CD4-positive, alpha-beta T cell treated with Interleukin-2 at 100 ng/mL for 4 hours (primary cell): ENCODE results near the gene WDR55.
"Not testable (repeated sequence)": the region's sequence is repeated elsewhere in the genome, so short reads cannot be mapped to it uniquely, and the experiment has no call there.

Source experiments
- DNase-seq: peaks from one replicate; pipeline ENCODE4 v3.0.0-alpha.2; 2020; ENCODE audit warnings: low spot score

The WDR55 gene, protein sequence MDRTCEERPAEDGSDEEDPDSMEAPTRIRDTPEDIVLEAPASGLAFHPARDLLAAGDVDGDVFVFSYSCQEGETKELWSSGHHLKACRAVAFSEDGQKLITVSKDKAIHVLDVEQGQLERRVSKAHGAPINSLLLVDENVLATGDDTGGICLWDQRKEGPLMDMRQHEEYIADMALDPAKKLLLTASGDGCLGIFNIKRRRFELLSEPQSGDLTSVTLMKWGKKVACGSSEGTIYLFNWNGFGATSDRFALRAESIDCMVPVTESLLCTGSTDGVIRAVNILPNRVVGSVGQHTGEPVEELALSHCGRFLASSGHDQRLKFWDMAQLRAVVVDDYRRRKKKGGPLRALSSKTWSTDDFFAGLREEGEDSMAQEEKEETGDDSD

DNA sequence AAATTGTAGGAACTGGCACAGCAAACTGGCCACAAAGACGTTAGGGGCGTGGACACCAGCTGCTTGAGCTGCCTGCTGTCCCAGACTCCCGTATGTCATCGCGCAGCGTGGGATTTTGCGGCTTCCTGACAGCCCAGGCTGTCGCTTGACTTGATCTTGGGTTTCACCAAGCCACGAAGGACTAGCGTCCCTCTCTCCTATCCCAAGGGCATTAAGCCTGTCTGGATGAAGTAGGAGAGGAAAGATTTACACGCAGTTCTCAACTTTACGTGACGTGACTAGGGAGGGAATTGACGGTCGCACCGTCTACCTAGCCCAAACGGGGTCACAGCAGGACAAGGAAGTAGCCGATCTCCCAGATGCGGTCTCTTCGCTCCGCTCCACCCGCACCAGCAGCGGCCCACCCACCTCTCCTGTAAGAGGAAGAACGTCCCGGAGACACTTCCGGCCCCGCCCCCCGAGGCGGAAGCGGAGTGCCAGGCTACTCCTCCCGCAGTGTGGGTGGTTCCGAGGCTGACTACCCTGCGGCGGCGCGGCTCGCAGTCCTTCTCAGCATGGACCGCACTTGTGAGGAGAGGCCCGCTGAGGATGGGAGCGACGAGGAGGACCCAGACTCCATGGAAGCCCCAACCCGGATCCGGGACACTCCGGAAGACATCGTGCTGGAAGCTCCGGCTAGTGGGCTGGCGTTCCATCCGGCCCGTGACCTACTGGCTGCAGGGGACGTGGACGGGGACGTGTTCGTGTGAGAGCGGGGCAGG is at the start of gene WDR55:
Gene WDR55, plus strand, starts transcription at position 546 of the 761 bp plus-strand sequence. Its CDS starts 9 bp downstream, at position 555.
- peak; percentile 94 for DNase-seq

DNA sequence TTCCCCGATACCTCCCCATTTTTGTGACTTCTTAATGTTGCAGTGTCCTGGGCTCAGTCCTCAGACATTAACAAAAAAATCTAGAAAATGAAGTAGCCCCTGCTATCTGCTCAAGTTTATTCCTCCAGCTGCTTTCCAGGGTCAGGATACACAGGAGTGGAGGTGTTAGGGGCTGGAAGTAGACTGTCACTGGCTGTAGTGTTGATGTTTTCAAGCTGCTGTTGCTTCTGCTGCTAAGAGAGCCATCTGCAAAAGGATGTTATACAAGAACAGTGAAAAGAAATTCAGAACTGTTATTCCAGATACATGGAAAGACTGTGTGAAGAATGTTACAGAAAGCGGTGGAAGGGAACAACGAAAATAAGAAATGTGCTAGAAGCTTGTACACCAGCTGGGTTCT is 42.4 kb upstream of the WDR55 start:
- no peak for DNase-seq

DNA sequence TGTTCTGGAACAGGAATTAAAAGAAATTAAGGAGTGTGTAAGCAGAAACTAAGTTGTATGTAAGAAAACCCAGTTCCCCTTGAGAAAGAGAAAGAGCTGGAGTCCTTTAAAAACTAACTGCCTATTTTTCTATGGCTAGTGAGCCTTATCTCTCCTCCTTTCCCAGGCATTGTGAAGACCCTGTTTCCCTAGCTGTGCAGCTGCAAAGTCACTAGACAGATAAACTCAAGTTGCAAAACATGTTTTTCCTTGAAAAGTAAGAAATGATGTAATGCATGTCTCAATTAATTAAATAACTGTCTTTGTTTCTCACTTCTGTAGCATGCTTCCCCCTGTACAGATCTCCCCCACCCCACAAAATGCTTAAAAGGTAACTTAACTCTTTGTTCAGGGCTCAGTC is 41.6 kb upstream of the WDR55 start:
- not testable (repeated sequence) for DNase-seq

DNA sequence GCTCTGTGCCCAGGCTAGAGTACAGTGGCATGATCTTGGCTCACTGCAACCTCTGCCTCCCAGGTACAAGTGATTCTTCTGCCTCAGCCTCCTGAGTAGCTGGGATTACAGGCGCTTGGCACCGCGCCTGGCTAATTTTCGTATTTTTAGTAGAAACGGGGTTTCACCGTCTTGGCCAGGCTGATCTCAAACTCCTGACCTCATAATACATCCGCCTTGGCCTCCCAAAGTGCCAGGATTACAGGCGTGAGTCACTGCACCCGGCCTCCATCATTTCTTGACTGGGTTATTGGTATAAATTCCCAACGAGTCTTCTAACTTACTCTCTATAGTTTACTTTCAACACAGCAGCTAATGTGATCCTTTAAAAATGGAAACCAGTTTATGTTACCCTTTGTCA is 39.8 kb upstream of the WDR55 start:
- DNase-seq: not testable (repeated sequence)

DNA sequence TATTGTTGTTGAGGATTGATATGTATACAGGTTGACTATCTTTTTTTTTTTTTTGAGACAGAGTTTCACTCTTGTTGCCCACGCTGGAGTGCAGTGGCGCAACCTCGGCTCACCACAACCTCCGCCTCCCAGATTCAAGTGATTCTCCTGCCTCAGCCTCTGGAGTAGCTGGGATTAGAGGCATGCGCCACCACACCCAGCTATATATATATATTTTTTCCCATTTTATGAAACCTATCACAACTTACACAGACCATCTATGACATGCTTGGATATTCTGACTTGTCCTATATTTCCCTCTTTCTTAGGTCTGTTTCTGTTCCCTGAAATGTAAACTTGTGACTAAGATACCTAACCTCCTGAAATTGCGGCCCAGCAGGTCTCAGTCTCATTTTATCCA is 36.7 kb upstream of the WDR55 start:
- no peak for DNase-seq

DNA sequence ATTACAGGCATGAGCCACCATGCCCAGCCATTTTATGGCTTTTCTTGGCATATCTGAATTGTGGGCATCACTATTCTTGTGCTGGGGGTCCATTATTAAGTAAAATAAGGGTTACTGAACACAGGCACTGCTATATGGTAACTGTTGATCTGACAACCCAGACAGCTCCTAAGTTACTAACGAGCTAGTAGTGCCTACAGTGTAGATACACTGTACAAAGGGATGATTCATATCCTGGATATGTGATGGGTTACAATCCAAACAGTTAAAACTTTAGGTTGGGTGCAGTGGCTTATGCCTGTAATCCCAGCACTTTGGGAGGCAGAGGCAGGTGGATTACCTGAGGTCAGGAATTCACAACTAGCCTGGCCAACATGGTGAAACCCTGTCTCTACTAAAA is 36.0 kb upstream of the WDR55 start:
- DNase-seq: no peak

DNA sequence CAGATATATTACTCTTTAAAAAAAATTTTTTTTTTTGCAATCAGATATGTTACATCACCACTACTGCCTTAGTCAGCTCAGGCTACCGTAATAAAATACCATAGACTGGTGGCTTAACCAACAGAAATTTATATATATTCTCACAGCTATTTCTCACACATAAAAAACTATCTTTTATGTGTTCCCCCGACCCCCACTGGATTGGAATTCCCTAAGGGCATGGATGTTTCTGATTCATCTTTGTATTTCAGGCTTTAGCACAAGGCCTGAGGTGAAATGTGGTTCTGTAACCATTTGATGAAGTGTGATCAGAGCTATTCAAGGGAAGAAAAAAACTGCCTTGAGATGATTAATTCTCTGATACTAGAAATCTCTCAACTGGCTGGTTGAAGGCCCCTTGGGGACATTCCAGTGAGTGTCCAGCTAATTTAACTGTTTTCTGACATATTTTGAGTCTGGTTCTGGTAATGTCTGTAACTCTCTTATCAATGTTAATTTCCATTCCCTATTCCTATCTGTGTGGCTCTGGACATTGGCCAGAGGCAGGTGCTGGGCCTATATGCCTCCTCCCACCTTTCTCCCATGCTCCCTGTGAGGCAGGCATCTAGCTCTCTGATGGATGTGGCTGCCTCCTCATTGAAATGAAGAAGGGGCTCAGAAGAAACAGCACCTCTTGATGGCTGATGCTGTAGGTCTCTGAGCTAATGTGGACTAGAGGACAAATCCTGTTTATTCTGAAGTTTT is 34.2 kb upstream of the WDR55 start:
- no peak for DNase-seq

DNA sequence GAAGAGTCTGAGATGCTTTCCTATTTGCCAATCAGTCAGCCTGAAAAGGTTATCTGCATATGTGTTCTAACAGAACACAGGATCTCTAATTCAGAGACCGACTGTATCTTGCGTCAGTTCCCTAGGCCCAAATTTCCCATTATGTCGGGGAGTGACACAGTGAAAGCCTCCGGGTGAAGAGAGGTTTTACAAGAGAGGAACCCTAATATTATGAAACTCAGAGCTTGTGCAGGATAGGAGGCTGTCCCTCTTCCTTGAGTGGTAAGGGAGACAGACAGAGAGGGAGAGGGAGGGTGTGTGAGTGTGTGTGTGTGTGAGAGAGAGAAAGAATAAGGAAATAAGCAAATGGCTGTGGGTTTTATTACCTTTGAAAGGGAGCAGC is 33.7 kb upstream of the WDR55 start:
- DNase-seq: no peak

DNA sequence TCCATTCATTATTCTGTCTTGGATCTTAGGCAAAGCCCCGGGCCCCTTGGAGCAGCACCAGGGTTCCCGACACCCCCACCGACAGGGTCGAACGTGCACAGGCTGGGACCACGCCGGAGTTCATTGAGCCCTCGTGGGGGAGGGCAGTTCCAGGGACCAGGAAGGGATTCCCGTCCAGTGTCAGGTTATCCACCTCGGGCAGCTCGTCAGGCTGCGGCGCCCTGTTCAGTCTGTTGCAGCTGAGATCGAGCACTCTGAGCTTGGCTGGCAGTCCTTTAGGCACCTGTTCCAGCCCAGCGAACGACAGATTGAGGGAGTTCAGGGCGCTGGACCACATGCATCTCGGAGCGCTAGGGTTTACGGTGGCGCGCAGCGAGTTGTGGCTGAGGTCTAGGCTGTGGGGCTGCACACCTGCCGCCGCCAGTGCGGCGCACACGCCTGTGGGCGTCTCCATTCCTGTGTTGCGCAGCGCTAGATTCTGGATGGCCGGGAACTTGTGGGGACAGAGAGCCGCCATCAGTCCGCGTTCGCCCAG is 32.8 kb upstream of the WDR55 start:
- peak; percentile 29 for DNase-seq

DNA sequence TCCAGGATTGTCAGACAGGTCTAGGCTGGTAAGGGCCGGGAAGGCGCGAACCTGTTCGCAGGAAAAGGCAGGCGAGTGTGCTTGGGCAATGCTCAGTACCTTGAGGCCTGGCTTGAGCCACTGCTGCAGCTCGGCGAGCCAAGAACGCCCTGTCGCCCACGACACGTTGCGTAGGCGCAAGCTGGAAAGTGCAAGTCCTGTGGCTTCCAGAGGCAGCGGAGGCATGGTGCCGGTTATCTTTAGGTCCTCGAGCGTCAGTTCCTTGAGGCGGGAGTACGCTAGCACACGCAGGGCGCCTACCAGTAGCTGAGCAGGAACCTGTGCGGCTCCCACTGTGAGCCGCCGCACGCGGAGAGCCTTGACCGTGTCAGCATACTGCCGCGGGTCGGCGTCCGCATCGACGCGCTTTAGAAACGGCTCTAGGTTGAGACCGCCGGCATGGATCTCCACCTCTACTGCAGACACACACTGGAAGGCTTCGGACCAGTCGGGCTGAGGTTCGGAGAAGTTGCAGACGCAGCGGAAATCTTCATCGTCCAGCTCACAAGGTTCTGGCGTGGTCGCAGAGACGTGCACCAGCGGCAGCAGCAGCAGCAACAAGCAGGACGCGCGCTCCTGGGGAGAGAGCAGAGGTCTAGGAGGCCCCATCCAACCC is 32.2 kb upstream of the WDR55 start:
- DNase-seq: peak; percentile 42

DNA sequence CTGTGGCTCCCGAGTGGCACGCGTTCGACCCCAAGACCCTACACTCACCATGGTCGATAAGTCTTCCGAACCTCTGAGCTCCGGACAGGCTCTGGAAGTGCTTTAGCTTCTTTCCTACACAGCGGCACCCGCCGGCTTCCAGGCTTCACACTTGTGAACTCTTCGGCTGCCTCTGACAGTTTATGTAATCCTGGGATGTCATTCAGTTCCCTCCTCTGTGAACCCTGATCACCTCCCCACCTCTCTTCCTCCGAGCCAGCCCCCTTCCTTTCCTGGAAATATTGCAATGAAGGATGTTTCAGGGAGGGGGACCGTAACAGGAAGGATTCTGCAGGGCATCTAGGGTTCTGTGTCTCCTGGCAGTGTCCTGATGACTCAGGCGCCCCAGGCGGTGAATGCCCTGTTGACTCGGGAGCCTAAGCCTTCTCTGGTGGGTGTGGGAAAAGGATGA is 31.7 kb upstream of the WDR55 start, which contains the start of gene CD14:
Gene CD14, minus strand, starts transcription at position 155 of the 451 bp plus-strand sequence. Its CDS starts 104 bp downstream, at position 51.
- DNase-seq: peak; percentile 7

DNA sequence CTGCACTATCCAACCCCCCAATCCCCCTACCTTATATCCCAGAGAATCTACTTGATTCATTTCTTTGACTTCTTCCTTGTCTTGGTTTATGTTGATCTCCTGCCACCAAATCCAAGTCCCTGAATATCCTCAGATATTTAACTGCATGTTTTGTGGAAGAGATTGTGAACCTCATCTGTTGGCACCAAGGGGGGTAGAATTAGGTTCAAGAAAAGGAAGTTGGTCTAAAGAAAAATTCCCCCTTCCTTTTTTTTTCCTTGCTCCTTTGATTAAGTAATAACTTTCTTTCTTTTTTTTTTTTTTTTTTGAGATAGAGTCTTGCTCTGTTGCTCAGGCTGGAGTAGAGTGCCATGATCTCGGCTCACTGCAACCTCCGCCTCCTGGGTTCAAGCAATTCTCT is 31.2 kb upstream of the WDR55 start:
- no peak for DNase-seq

DNA sequence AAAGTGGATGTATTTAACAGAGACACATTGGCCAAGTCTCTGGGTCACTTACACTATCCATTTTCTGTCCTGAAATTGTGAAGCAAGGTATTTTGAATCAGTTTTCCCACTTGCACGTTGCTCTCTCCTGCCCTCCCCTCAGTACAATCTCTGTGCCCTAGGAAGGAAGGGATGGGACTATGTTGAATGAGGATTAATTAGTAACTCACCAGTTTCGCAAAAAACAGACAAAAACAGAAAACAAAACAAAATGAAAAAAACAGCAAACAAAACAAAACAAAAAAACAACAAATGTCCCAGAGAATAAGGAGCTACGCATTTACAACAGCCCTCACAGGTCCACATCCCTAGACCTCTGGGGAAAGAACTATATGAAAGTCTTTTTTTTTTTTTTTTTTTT is 30.6 kb upstream of the WDR55 start:
- no peak for DNase-seq

DNA sequence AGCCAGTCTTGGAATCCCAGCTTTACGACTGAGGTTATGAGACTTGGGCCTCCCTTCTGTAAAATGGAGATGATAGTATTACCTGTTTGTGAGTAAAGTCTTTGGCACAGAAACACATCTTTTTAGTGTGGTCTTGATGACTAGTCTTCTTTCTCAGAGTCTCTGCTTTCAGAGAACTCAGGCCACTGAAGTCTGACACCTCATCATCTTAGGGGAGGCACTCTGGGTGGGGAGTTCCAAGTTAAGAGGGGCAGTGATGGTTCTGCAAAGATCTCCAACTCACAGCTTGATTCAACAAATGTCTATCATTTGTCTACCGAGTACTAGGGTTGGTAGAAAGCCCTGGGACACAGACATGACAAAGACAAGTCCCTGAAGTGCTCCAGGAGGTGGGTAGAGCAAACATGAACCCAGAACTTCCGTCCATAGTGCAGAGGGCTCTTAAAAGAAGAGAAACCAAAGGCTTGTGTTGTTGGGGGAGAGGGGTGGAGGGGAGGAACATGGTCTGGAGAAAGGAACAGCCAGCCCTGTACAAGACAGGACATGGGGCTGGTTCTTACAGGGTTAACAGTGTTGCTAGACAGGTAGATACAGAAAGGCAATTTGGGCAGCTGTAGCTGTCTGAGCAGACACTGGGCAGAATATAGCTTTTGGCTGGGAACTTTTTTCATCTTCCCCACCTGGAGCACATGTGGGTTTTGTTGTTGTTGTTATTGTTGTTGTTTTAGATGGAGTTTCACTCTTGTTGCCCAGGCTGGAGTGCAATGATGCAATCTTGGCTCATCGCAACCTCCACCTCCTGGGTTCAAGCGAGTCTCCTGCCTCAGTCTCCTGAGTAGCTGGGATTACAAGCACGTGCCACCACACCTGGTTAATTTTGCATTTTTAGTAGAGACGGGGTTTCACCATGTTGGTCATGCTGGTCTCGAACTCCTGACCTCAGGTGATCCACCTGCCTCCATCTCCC is 29.1 kb upstream of the WDR55 start:
- DNase-seq: peak; percentile 37

DNA sequence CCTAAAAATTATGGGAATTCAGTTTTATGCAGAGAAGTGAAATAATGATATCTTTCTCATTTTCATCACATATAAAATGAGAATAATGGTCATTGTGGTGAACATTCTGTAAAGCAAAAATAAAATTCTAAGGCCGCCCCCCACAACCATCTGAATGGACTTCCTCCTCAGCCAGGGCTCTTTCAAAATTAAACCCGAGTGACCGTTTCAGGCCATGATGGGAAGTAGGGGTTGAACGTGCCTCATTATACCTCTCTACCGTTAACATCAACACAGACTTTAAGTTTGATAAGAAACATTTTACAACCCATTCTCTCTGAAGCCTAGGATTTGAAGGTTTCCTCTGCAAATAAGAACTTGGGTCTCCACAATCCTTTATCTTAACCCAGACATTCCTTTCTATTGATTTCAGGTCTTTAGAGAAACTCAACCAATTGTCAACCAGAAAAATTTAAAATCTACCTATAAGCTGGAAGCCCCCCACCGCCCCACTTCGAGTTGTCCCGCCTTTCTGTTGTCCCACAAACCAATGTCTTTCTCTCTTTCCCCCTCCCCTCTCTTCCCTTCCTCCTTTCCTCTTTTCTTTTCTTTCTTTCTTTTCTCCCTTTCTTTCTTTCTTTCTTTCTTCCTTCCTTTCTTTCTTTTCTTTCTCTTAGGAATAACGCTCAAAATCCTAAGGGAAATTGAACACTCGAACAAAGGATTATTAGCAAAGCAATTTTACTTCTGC is 27.2 kb upstream of the WDR55 start:
- DNase-seq: no peak

DNA sequence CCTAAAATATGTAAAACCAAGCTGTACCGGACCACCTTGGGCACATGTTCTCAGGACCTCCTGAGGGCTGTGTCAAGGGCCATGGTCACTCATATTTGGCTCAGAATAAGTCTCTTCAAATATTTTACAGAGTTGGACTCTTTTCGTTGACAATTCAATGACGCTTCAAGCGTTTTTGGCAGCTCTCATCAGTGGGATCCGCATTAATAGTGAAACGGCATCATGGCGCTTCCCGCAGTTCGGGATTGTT is 25.9 kb upstream of the WDR55 start:
- DNase-seq: not testable (repeated sequence)

DNA sequence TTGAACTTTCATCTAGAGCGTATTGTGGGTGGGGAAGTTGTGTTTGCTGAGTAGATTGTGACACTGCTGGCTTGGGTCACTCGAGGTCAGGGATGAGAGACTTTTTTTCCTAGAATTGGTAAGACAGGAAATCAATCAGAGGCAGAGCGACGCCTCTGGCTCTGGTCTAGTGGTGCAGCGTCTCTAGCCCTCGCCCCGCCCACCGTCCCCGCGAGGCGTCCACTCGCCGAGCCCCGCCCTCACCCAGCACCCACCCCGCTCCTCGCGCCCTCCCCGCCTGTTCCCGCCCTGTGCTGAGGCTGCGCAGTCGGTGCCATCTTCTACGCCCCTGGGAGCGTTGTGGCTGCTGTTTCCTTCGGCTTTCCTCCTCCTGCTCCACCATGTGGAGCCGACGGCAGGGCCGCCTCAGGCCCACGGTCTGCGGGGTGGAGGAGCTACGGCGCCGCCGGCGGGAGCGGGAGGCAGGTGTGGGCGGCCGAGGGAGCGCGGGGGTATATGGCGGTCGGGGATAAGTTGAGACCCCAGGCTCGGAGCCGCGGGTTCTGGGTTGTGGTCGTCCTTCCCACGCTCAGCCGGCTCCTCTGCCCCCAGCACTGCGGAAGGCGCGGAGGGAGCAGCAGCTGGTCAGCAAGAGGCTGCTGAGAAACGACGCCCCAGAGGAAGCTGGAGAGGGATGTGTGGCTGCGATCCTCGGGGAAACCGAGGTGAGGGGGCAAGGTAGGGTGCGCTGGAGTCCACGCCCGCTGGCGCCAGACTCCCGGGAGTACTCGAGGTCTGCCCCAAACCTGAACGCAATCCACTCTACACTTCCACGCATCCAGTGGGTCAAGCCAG is 25.3 kb upstream of the WDR55 start, which contains the start of gene TMCO6:
Gene TMCO6, plus strand, starts transcription at position 304 of the 834 bp plus-strand sequence. Its CDS starts 77 bp downstream, at position 381.
- peak; percentile 97 for DNase-seq

DNA sequence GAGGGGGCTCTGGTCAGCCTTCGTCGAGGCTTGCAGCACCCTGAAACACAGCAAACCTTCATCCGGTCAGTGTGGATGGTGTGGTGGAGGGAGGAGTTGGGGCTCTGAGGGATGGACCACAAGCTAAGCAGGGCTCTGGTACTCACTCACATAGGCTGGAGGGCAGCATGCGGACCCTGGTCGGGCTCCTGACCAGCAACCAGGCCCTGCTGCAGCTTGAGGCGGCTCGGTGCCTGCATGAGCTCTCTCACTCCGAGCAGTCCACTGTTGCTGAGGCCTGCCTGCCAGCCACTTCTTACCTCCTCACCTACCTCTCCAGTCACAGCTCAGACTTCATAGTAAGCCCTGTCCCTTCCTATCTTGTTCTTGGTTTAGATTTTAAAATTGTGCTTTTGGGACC is 23.0 kb upstream of the WDR55 start:
- DNase-seq: no peak

DNA sequence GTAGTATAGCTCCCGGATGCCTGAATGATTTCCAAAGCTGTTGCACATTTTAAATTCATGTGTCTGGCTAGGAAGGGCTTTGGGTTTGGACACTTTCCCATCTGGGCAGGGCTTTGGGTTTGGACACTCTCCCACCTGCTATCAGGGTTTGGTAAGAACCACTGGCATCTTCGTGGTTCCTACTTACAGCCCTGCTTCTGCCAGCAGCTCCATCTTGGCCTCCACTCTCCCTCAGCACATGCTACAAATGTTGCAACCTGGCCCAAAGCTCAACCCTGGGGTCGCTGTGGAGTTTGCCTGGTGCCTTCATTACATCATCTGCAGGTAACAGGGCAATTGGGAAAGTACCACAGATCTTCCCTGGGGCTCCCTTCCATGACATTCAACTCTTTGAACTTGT is 22.0 kb upstream of the WDR55 start:
- no peak for DNase-seq
